RWPE2 (cell line): Measurements from ENCODE around the gene ZNF101.
A peak's percentile ranks its signal among the peaks of the same experiment; 100 is the strongest.

Experiments
- ATAC-seq: fragments of 200-7000 bp; cut with Tn5 transposase; 3 replicates; pipeline ENCODE4 v1.9.1; 2021; ENCODE audit warnings: low read depth
- DNase-seq: peaks from one replicate; pipeline ENCODE4 v3.0.0-alpha.2; 2020; ENCODE audit warnings: low spot score
- H3K27ac ChIP-seq: fragments of 450-650 bp; 2 replicates; pipeline ENCODE4 v1.5.1; 2017; ENCODE audit warnings: mild to moderate bottlenecking; ENCODE audit not compliant: poor library complexity, severe bottlenecking
- H3K27me3 ChIP-seq: fragments of 250-450 bp; sonication (Bioruptor Pico); 2 replicates; pipeline ENCODE4 v1.5.1; 2021; ENCODE audit warnings: mild to moderate bottlenecking, moderate library complexity; ENCODE audit not compliant: insufficient read depth, poor library complexity, severe bottlenecking
- H3K36me3 ChIP-seq: fragments of 250-450 bp; sonication (Bioruptor Pico); 2 replicates; pipeline ENCODE4 v1.5.1; 2020; ENCODE audit warnings: low read depth, mild to moderate bottlenecking, moderate library complexity
- H3K4me1 ChIP-seq: fragments of 250-450 bp; sonication (Bioruptor Pico); 2 replicates; pipeline ENCODE4 v1.5.1; 2021; ENCODE audit warnings: mild to moderate bottlenecking, moderate library complexity; ENCODE audit not compliant: insufficient read depth, poor library complexity, severe bottlenecking
- H3K4me3 ChIP-seq: fragments of 250-450 bp; sonication (Bioruptor Pico); 2 replicates; pipeline ENCODE4 v1.5.1; 2021; ENCODE audit warnings: mild to moderate bottlenecking, moderate library complexity; ENCODE audit not compliant: severe bottlenecking
- H3K9me3 ChIP-seq: fragments of 250-450 bp; sonication (Bioruptor Pico); 2 replicates; pipeline ENCODE4 v1.5.1; 2021; ENCODE audit warnings: mild to moderate bottlenecking, moderate library complexity; ENCODE audit not compliant: severe bottlenecking
- TF ChIP-seq, protein P1 (sequence below): fragments of 450-650 bp; IDR thresholded peaks from one replicate; pipeline ENCODE4 v1.5.1; 2017; ENCODE audit warnings: mild to moderate bottlenecking, moderate library complexity; ENCODE audit not compliant: poor library complexity, severe bottlenecking

The ZNF101 gene

DNA sequence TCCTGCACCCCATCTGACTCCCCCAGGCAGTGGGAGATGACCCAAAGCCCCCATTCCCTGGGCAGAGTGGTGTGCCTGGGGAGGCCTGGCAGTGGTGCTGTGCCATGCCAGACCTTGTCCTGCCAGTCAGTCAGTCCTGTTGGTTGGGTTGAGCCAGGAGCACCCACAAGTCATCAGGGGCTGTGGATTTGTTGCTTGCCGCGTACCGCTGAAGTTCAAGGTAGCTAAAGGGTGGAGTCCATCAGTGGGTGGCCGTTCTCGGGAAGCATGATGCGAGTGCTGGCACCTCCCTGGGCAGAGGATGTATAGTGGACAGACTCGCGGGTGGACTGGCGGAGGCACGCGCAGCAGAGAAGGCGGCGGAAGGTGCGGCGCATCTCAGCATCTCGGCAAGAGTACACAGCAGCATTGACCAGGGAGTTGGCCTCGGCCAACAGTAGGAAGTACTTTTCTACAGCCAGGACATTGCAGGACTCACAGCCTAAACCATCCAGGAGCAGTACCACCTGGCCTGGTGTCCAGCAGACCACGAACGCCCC is 44.5 kb upstream of the ZNF101 start:
- no peak for DNase-seq
- no peaks in the 10 kb centered on the region for H3K27me3 ChIP-seq
- H3K27ac ChIP-seq: no peak overlapping the region
- no peak for ATAC-seq
- no peaks in the 10 kb centered on the region for H3K9me3 ChIP-seq
- no peaks in the 10 kb centered on the region for H3K36me3 ChIP-seq
- no peak overlapping the region for H3K4me3 ChIP-seq
- TF ChIP-seq, protein P1, sequence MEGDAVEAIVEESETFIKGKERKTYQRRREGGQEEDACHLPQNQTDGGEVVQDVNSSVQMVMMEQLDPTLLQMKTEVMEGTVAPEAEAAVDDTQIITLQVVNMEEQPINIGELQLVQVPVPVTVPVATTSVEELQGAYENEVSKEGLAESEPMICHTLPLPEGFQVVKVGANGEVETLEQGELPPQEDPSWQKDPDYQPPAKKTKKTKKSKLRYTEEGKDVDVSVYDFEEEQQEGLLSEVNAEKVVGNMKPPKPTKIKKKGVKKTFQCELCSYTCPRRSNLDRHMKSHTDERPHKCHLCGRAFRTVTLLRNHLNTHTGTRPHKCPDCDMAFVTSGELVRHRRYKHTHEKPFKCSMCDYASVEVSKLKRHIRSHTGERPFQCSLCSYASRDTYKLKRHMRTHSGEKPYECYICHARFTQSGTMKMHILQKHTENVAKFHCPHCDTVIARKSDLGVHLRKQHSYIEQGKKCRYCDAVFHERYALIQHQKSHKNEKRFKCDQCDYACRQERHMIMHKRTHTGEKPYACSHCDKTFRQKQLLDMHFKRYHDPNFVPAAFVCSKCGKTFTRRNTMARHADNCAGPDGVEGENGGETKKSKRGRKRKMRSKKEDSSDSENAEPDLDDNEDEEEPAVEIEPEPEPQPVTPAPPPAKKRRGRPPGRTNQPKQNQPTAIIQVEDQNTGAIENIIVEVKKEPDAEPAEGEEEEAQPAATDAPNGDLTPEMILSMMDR: no peak
- no peaks in the 10 kb centered on the region for H3K4me1 ChIP-seq

DNA sequence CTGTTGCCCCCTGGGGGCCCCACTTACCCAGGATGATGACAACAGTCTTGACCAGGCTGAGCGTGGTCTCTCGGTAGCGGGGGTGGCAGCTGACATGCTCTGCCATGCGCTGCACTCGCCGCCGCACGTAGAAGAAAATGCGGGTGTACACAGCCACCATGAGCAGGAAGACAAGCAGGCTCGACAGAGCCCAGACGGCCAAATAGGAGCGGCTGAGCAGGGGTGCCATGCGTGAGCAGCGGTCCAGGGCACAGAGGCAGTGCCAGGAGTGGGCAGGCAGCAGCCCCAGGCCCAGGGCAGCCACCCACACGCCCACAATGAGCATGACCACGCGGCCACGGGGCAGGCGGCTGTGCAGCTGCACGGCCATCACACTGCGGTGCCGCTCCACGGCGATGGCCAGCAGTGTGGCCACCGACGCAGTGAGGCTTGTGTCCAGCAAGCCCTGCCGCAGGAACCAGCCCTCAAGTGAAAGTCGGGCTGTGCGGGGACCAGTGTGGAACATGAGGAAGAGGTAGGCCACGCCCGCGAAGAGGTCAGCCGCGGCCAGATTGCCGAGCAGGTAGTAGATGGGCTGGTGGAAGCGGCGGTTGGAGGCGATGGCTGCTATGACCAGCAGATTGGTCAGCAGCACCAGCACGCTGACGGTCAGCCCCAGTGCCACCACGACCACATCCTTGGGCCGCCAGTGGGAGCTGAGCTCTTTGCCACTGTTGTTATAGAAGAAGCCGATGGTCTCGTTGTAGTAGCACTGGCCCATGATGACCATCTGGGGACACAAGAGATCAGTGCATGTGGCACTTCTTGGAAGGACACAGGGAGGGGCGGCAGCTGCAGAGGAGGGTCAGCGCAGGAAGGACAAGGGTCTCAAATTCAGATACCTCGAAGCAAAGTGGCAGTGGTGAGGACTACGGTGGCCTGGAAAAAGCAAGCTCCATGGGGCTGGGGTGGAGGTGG is 41.8 kb upstream of the ZNF101 start:
- ATAC-seq (no peak), DNase-seq (no peak)
- H3K4me3 ChIP-seq: peak overlapping the region; percentile 85
- H3K27me3 ChIP-seq: no peaks in the 10 kb centered on the region
- no peaks in the 10 kb centered on the region for H3K4me1 ChIP-seq
- TF ChIP-seq, protein P1: no peak
- H3K36me3 ChIP-seq: no peaks in the 10 kb centered on the region
- H3K9me3 ChIP-seq: no peaks in the 10 kb centered on the region
- no peak overlapping the region for H3K27ac ChIP-seq

DNA sequence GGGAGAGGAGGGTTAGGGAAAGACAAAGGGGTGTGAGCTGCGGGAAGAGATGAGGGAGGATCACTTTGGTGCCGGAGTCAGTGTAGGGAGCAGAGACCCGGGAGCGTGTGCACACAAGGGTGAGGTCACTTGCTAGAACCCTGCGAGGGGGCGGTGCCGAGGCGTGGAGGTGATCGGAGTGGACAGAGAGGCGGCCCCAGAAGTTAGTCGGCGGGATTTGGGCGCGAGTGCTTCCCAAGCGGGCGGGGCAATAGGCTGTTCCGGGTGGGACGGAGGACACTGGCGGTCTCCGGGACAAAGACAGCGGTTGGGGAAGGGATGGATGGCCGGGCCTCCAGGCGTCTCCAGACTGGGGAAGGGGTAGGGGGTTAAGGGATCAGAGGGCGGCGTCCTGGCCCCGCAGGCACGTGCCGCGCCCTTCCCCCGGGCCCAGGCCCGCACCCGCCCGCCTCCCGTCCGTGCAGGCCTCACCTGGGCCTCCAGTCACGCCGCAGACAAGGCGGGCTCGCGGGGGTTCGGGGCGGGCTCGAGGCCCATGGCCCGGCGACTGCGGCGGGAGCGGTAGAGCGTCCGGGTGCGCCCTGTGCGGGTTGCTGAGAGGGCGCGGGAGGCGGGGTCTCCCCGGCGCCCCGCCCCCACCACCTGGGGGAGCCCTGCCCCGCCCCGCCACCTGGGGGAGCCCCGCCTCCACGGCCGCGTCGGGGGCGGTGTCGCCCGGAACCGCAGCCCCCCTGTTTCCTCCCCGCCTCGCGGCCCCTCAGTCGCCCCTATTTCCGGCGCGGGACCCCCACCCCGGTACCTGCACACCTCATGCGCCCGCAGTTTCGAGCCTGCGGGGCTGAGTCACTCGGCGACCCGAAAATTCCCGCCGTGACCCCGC is 40.8 kb upstream of the ZNF101 start, which contains the start of gene LPAR2:
Gene LPAR2, minus strand, starts transcription at position 600 of the 880 bp plus-strand sequence. CDS start 945 bp downstream, outside the sequence.
- Histone ChIP-seq H3K27me3 (no peaks in the 10 kb centered on the region), H3K27ac (peak within 1 kb of the TSS; percentile 81), H3K36me3 (no peaks in the 10 kb centered on the region), H3K4me1 (no peaks in the 10 kb centered on the region), H3K9me3 (no peaks in the 10 kb centered on the region), H3K4me3 (peak within 1 kb of the TSS; percentile 85)
- DNase-seq (no peak), ATAC-seq (peak; percentile 68)
- TF ChIP-seq, protein P1: no peak

DNA sequence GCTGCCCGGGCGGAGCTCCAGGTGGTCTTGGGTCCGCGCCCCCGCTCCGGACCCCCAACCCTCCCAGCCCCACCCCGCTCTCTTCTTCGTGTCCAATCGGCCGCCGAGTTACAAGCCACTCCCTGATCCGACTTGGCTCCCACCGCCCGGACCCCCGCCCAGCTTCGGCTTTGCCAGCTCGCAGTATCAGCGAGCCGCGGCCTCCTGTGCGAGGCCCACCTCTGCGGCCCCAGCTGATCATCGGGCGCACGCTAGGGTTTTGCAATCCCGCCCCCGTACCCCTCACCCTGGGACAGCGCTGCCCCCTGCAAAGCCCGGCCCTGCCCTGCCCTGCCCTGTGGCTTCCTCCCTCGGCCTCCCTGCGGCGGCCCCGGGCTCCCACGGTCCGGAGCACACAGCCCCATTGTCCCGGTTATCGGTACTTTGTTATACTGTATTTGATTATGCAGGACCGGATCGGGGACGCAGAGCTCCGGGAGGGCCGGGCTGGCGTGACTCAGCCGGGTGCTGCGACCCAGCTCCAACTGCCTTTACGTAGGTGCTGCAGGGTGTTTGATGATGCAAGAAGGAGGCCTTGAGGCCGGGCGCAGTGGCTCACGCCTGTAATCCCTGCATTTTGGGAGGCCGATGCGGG is 40.0 kb upstream of the ZNF101 start:
- no peak for DNase-seq
- Histone ChIP-seq H3K4me1 (no peaks in the 10 kb centered on the region), H3K27me3 (no peaks in the 10 kb centered on the region), H3K4me3 (peak overlapping the region; percentile 85), H3K27ac (peak overlapping the region; percentile 81), H3K9me3 (no peaks in the 10 kb centered on the region), H3K36me3 (no peaks in the 10 kb centered on the region)
- TF ChIP-seq, protein P1: no peak
- ATAC-seq: peak; percentile 72
